Measurements from ENCODE around the gene MAGEA11.
"Not testable (repeated sequence)": the region's sequence is repeated elsewhere in the genome, so short reads cannot be mapped to it uniquely, and the experiment has no call there.

Gene MAGEA11, protein sequence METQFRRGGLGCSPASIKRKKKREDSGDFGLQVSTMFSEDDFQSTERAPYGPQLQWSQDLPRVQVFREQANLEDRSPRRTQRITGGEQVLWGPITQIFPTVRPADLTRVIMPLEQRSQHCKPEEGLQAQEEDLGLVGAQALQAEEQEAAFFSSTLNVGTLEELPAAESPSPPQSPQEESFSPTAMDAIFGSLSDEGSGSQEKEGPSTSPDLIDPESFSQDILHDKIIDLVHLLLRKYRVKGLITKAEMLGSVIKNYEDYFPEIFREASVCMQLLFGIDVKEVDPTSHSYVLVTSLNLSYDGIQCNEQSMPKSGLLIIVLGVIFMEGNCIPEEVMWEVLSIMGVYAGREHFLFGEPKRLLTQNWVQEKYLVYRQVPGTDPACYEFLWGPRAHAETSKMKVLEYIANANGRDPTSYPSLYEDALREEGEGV

DNA sequence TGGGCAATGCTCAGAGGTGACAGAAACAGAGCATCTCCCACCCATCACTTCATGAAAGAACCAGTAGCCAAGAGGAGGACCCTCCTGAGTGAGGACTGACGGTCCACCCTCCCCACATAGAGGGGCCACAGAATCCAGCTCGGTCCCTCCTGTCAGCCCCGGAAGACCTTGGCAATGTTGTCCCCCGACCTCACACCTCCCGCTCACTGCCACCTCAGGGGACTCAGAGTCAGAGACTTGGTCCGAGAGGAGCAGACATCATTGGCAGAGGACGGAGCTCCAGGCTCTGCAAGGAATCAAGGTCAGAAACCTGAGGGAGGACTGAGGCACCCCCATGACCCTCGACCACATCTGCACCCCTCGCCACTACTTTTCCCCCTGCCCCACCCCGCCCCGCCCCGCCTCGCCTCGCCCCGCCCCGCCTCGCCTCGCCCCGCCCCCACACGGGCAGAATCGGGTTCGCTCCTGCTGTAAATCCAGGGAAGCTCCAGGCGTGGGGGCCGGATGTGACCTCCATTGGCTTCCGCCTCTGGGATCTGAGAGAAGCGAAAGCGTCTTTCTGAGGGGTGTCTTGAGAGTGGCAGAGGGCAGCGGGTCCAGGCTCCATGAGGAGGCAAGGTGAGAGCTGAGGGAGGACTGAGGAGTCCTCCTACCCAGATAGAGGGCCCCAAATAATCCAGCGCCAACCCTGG, at the start of gene MAGEA11:
MAGEA11 (plus strand) TSS at position 516 of the 692 bp plus-strand sequence. CDS start 1,100 bp downstream, outside the sequence.
- DNase-seq, result no peak

DNA sequence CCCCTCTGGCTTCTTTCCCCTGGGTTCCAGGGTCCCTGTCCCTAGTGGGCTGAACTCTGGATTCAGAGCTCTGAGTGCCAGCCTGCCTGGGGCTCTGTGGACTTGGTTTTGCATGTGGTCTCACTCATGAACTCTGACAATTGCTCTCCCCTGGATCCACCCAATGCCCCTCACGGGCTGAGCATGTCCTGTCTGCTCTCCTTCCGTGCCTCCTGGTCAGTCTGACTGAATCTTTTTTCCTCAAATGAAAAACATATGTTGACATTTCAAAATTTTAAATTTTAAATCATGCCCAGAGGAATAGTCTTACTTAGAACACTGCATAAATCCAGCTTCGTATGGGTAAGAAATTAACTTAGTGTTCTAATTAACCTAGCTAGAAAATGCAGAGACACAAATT, 36.8 kb upstream of the MAGEA11 start:
- not testable (repeated sequence) for DNase-seq

DNA sequence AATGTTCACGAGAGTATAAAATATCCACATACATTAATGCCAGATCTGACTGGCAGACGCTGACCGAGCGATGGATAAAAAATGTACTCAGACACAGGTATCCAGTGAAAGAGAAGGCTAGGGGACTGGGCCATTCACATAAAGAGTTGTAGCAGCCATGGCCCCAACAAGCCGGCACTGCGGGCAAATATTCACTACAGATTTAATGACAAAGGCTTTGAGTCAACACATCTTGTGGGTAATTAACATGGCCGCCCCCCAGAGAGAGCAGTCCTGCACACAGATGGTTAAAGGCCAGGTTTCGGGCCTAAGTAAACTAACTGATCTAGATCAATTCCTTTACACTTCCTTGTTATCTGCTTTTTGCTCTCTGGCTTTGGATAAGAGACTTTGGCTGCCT, 36.3 kb upstream of the MAGEA11 start:
- DNase-seq, result not testable (repeated sequence)

DNA sequence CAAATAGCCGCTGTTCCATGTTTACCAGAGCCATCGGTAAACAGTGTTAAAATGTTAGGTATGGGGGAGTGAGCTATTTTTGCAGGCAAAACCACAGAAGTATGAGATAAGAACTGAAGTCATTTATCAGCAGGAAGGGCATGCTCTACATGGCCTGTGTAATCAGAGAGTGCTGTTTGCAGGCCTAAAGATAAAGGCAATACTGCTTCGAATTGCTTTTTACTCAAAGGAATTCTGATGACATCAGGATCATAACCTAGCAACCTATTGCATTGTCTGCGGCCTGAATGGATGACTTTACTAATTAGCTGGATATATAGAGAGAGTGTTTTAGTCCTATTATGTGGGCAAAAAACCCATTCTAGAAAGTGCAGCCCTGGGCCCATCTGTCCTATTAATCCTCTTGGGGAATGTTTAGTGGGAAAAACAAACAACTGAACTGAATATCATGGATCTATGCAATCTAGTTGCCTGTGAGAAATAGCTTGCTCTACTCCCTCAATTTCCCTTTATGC, 32.6 kb upstream of the MAGEA11 start:
- not testable (repeated sequence) for DNase-seq

DNA sequence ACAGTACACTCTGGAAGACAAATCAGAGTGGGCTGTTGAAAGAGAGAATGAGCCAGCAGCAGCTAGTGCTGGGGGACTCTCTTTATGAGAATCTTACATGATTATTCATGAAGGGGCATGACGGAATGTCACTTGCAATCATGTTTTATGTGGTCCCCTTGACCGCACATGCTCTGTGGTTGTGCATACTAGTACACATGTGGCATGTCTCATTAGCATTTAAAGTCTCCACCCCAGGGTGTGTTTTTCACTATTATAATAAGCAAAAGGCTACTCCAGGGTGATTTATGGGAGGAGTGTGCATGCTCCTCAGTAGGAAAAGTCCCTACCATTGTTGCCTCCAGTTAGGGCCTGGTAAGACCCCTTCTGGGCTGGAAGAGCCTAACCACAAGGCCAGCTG, 30.7 kb upstream of the MAGEA11 start:
- no peak for DNase-seq

DNA sequence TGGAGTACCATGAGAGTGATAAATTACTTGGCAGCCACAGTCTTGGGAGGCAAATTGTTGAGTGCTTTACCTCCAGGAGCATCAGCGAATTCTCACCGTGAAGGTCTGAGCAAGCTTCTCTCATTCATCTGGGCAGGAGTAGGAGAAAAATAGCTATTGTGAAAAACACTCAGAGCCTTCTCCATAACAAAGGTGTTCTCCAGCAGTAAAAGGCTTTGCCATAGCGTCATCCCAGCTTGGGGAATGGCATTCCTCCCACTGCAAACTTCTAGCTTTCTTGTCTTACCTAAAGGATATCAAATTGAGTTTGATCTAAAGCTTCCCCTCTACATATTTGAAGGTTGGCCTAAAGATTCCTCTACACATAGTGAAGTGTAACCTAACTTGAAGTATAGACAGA, 29.8 kb upstream of the MAGEA11 start:
- DNase-seq, result no peak

DNA sequence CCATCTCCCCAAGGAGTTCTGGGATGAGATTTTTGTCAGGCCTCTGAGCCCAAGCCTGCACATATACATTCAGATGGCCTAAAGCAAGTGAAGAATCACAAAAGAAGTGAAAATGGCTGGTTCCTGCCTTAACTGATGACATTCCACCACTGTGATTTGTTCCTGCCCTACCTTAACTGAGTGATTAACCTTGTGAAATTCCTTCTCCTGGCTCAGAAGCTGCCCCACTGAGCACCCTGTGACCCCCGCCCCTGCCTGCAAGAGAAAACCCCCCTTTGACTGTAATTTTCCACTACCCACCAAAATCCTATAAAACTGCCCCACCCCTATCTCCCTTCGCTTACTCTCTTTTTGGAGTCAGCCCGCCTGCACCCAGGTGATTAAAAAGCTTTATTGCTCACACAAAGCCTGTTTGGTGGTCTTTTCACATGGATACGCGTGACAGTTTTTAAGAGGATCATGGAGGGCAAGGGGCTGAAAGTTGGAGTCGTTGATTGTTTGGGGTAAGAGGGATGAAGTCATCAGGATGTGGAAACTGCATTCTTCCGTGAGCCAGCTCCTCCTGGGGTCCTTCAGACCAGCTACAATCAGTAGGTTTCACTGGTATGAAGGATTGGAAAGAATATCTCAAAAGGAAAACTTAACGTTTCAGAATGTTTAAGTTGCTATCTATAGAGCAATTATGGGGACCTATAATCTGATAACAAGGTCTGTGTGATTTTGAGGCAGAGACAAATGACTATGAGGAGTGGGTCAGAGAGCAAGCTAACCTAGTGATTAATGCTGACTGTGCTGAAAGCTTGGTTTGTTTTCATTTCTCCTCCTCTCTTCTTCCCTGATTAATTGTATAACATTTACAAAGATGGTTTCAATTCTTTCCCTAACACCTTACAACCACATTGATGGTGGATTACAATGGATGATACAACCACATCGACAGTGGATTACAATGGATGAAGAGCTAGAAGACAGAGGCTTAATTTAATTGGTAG, 28.6 kb upstream of the MAGEA11 start:
- no peak for DNase-seq

DNA sequence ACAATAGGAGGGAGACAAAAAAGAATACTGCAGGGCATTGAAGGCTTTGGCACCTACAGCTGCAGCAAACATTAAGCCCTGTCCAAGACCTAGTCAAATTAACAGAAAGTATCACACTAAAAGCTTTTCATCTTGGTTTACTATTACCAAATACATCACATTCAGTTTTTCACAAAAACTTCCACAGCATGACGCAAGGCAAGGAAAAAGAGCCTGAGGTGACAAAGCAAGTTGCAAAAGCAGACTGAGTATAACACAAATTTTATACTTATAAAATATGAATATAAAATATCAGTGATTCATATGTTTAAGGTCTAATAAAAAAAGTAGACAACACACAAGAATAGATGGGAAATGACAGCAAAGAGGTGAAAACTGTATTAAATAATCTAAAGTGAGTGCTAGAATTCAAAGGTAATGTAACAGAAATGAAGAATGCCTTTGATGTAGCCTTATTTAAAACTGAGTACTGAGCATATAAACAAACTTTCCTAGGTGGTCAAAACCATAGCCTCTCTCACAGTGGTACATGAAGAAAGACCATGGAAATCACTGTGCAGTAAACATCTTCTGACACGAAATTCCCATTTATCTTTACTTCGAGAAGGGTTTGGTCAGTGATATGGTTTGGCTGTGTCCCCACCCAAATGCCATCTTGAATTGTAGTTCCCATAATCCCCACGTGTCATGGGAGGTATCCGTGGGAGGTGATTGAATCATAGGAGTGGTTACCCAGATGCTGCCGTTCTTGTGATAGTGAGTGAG, 27.7 kb upstream of the MAGEA11 start:
- DNase-seq, result no peak

DNA sequence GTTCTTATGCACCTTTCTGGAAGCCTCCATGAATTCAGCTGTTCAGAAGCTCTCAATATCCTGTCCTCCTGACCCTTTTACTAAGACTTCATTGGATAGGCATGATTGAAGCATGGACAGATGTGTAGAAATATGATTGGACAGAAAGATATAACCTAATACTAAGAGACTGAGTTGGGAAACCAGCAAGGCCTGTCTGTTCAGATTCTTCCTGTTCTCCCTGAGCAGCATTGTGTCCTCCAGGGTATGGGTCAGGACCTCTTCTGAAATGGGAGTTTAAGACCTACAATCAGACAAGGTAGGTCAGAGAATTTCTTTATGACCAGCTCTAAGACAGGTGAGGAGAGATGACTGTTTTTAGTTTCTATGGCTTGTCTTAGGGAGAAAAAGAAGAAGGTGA, 23.9 kb upstream of the MAGEA11 start:
- DNase-seq, result no peak

DNA sequence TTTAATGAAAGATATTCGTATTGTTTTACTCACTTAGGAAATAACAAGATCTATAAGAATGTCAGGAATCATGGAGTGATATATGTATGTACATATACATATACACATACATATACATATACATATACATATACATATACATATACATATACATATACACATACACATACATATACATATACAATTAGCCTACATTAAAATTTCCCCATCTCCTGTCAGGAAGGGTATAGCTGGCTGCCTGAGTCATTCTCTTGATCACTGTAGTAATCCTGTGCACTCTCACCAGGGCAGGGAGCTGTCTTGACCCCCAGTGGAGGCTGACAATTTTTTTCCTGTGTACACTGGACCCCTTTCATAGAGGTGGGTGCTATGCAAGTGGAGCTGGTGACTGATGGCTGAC, 23.3 kb upstream of the MAGEA11 start:
- DNase-seq, result no peak

DNA sequence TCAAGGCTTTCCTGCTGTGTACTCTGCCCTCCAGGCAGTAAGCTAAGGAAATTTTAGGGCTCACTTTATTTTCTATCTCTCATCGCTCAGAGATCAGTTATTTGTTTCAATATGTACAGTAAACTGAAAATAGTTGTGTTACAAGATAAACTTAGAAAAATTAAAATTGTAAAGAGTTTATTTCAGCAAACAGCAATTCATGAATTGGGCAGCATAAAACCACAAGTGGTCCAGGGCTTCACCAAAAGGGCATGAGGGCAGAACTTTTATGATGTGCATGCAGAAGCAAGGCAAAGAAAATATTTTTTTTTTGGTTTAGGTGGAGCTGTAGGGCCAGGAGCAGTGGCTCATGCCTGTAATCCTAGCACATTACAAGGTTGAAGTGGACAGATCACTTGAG, 20.1 kb upstream of the MAGEA11 start:
- no peak for DNase-seq

DNA sequence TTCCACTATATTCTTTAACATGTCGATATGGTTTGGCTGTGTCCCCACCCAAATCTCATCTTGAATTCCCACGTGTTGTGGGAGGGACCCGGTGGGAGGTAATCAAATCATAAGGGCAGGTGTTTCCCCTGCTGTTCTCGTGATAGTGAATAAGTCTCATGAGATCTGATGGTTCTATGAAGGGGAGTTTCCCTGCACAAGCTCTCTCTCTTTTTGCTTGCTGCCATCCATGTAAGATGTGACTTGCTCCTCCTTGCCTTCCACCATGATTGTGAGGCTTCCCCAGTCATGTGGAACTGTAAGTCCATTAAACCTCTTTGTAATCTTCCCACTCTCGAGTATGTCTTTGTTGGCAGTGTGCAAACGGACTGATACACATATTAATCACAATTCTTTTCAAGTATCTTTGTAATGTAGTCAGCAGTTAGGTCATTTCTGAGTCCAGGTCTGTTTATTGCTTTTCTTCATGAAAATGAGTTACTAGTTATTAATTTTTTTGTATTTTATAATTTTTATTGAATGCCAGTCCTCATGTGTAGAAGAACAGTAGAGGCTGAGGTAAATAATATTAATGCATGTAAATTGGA, 19.1 kb upstream of the MAGEA11 start:
- not testable (repeated sequence) for DNase-seq

DNA sequence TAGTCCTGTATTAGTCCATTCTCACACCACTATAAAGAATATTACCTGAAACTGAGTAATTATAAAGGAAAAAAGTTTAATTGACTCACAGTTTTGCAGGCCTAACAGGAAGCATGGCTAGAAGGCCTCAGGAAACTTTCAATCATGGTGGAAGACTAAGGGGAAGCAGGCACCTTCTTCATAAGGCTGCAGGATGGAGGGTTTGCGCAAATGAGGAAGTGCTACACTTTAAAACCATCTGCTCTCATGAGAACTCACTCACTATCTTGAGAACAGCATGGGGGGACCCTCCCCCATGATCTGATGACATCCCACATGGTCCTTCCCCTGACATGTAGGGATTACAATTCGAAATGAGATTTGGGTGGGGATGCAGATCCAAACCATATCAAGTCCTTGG, 12.1 kb upstream of the MAGEA11 start:
- DNase-seq, result no peak

DNA sequence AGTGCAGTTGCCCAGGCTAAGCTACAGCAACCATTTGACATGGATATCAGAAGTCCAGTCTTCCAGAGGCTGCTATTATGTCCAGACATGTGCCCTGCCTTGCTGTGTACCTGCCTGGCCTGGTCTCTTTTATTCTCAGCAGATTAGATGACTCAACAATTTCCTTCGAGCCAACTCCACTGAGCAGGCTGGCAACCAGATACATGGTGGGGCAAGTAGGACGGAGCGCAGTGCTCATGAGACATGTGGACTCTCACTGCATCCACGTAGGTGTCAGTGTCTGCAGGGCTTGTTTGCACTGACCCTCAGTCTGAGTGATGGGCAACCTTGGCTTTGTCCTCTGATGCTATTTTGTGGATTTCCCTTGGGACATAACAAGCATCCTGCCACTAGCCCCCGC, 7.2 kb upstream of the MAGEA11 start:
- no peak for DNase-seq

DNA sequence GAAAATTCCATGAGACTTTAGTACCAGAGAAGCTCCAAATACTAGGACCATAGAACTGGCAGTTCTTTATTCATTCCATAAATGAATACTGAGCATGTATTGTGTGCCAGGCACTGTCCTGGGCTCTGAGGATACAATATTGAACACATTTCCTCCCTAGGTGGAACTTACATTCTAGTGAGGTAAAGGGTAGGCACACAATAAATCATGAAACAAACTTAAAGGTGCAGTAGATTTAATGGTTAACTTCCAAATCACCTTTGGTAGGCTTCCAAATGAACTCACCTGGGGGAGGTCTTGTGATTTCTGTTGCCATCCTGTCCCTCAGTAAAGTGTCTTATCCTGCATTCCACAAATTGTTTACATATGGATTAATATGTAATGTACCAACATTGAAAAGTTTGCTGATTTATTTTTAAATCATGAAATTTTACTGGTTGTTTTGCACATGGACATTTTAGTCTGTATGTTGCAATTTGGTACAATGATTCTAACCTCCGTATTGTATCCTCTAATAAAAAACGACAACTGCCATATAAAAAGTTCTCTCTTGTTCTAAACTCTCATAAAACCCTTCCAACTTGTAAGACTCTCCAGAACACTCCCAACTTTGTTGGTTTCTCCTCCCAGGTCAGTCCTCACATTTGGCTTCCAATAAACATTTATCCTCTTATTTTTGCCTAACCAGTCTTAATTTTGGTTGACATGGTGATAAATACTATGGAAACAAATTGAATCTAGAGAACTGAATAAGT, 4.5 kb upstream of the MAGEA11 start:
- DNase-seq, result no peak

DNA sequence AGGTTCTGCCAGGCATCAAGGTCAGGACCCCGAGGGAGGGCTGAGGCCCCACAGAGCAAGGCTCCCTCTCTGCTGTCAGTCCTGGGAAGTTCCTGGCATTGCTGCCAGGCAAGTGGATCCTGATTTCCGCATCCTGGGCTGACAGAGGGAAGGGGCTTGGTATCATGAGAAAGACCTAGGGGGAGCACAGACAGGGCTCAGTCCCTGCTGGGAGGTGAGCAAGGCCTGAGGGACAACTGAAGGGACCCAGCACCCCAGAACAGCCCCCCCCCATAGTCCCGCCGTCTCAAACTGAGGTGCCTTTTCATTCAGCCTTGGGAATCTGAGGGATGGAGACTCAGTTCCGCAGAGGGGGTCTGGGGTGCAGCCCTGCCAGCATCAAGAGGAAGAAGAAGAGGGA, 971 bp downstream of the MAGEA11 start:
- no peak for DNase-seq

DNA sequence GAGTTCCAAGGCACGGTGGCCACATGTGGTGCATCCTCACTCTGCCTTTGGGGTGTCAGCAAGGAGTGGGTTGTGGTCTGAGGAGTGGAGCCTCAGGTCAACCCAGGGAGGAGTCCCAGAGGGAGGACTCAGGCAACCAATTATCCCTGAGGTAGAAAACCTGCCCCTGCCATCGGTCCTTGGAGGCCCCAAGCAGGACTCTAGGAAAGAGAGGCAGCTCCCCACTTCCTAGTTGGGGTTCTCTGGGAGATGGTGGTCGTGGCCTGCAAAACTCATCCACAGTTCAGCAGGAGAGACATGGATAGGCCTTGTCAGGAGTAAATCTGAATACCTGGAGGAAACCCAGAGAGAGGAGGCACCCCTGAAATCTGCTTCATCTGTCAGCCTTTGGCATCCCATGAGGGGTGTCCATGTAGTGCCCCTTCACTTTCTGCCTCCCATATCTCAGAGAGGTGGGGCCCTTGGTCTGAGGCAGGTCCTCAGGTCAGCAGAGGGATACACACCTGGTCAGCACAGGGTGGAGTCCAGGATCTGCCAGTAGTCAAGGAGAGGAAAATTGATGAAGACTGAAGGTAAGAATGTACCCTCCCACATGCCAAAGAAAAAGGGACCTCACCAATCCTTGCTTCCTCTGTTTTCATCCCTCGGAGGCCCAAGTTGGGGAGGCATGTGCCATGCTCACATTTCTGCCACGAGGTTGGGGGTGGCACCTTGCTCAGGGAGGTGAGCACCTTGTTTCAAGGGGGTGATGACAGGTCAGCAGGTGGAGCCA, 1.6 kb downstream of the MAGEA11 start:
- no peak for DNase-seq

DNA sequence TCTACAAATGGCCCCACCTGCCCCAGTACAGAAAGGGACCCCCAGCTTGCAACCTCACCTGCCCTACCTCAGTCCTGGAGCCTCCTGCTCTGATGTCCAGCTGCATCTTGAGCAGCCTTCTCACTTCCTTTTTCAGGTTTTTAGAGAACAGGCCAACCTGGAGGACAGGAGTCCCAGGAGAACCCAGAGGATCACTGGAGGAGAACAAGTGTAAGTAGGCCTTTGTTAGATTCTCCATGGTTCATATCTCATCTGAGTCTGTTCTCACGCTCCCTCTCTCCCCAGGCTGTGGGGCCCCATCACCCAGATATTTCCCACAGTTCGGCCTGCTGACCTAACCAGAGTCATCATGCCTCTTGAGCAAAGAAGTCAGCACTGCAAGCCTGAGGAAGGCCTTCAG, 3.6 kb downstream of the MAGEA11 start:
- DNase-seq, result no peak

DNA sequence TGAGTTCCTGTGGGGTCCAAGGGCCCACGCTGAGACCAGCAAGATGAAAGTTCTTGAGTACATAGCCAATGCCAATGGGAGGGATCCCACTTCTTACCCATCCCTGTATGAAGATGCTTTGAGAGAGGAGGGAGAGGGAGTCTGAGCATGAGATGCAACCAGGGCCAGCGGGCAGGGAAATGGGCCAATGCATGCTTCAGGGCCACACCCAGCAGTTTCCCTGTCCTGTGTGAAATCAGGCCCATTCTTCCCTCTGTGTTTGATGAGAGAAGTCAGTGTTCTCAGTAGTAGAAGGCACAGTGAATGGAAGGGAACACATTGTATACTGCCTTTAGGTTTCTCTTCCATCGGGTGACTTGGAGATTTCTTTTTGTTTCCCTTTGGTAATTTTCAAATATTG, 4.8 kb downstream of the MAGEA11 start:
- no peak for DNase-seq

DNA sequence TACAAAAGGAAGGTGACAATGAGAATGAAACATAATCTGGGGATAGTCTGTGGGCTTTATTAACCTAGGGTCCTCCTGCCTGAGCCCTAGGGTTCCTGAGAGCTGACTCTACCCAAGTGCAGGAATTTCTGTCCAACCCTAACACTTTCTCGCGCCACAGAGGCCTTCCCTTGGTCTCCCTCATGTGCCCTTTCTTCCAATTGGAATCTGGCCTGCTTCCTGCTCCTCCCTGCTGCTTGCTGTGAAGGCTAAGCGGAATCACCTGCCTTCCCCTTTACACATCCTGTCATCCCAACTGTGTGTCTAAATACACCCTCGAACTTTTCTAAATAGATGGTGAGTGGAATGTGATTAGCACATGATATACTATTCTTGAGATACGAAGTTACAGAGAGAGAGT, 5.9 kb downstream of the MAGEA11 start:
- no peak for DNase-seq
